ENCODE data around the gene TBC1D25.

Gene TBC1D25

GRCh38 chrX:48573690-48574269, 34.3 kb downstream of the TBC1D25 start:
- peak; percentile 24 for DNase-seq

GRCh38 chrX:48574270-48575266, 35.1 kb downstream of the TBC1D25 start, which contains the start of gene RBM3:
Gene RBM3, plus strand, starts transcription at chrX:48574484. Its CDS starts 697 bp downstream, at chrX:48575181.
- peak; percentile 94 for DNase-seq

- DNase-seq = no peak
Observed at GRCh38 chrX:48575642-48576041, 36.1 kb downstream of the TBC1D25 start.

- DNase-seq = peak; percentile 20
Observed at GRCh38 chrX:48576108-48576507, 36.6 kb downstream of the TBC1D25 start.

- no peak for DNase-seq
Observed at GRCh38 chrX:48578661-48579128, 39.2 kb downstream of the TBC1D25 start.

GRCh38 chrX:48579259-48579658, 39.7 kb downstream of the TBC1D25 start:
- no peak for DNase-seq

- no peak for DNase-seq
Observed at GRCh38 chrX:48580662-48581061, 41.1 kb downstream of the TBC1D25 start.

GRCh38 chrX:48584698-48585097, 45.2 kb downstream of the TBC1D25 start:
- DNase-seq = no peak

- DNase-seq = no peak
Observed at GRCh38 chrX:48589482-48590162, 50.1 kb downstream of the TBC1D25 start.

- no peak for DNase-seq
Observed at GRCh38 chrX:48590203-48591103, 50.9 kb downstream of the TBC1D25 start.

GRCh38 chrX:48591255-48591791, 51.8 kb downstream of the TBC1D25 start:
- DNase-seq = no peak

- DNase-seq = no peak
Observed at GRCh38 chrX:48592971-48593370, 53.5 kb downstream of the TBC1D25 start.

GRCh38 chrX:48595929-48596328, 56.4 kb downstream of the TBC1D25 start:
- DNase-seq = no peak

- peak; percentile 91 for DNase-seq
Observed at GRCh38 chrX:48597353-48598264, 58.1 kb downstream of the TBC1D25 start, which contains the start of gene WDR13. Gene WDR13, plus strand, starts transcription at chrX:48597492. Its CDS starts 505 bp downstream, at chrX:48597997.

- no peak for DNase-seq
Observed at GRCh38 chrX:48598614-48599013, 59.1 kb downstream of the TBC1D25 start.

- no peak for DNase-seq
Observed at GRCh38 chrX:48599341-48599740, 59.8 kb downstream of the TBC1D25 start.

GRCh38 chrX:48600226-48600625, 60.7 kb downstream of the TBC1D25 start:
- DNase-seq = no peak

GRCh38 chrX:48601741-48602394, 62.4 kb downstream of the TBC1D25 start:
- DNase-seq = no peak

GRCh38 chrX:48604701-48605100, 65.2 kb downstream of the TBC1D25 start:
- DNase-seq = no peak

- DNase-seq = no peak
Observed at GRCh38 chrX:48606091-48606490, 66.6 kb downstream of the TBC1D25 start.
